ENCODE results near the gene CSMD2.

The CSMD2 gene

GRCh38 chr1:33684396-33685179, 480.4 kb downstream of the CSMD2 start:
- no peak overlapping the region for H3K27ac ChIP-seq
- H3K4me1 ChIP-seq (ENCODE audit: control insufficient read depth in 1 of 2, insufficient read depth in 1 of 2, low read depth in 1 of 2, low read length in 1 of 2): no peaks in the 10 kb centered on the region
- H3K36me3 ChIP-seq: no peaks in the 10 kb centered on the region
- TF ChIP-seq CTCF (IDR thresholded peaks at IDR 0.05): no peak
- H3K27me3 ChIP-seq: peaks cover 37% of the 10 kb centered on the region
- H3K4me3 ChIP-seq (ENCODE audit: low read depth in 1 of 2, low read length in 1 of 2): no peak overlapping the region
- no peaks in the 10 kb centered on the region for H3K9me3 ChIP-seq

- Histone ChIP-seq H3K4me3 (ENCODE audit: low read depth in 1 of 2, low read length in 1 of 2) (no peak overlapping the region), H3K36me3 (no peaks in the 10 kb centered on the region), H3K4me1 (ENCODE audit: control insufficient read depth in 1 of 2, insufficient read depth in 1 of 2, low read depth in 1 of 2, low read length in 1 of 2) (no peaks in the 10 kb centered on the region), H3K27me3 (peaks cover 37% of the 10 kb centered on the region), H3K9me3 (no peaks in the 10 kb centered on the region), H3K27ac (no peak overlapping the region)
- TF ChIP-seq CTCF (IDR thresholded peaks at IDR 0.05): no peak
These were observed 481.1 kb downstream of the CSMD2 start for GRCh38 chr1:33683913-33684312.

GRCh38 chr1:33682371-33682770, 482.7 kb downstream of the CSMD2 start:
- Histone ChIP-seq H3K4me1 (ENCODE audit: control insufficient read depth in 1 of 2, insufficient read depth in 1 of 2, low read depth in 1 of 2, low read length in 1 of 2) (no peaks in the 10 kb centered on the region), H3K36me3 (no peaks in the 10 kb centered on the region), H3K27ac (no peak overlapping the region), H3K9me3 (no peaks in the 10 kb centered on the region), H3K4me3 (ENCODE audit: low read depth in 1 of 2, low read length in 1 of 2) (no peak overlapping the region), H3K27me3 (peaks cover 37% of the 10 kb centered on the region)
- no peak for TF ChIP-seq CTCF (IDR thresholded peaks at IDR 0.05)

GRCh38 chr1:33680281-33680840, 484.7 kb downstream of the CSMD2 start:
- H3K4me1 ChIP-seq (ENCODE audit: control insufficient read depth in 1 of 2, insufficient read depth in 1 of 2, low read depth in 1 of 2, low read length in 1 of 2): no peaks in the 10 kb centered on the region
- H3K27me3 ChIP-seq: peaks cover 21% of the 10 kb centered on the region
- H3K9me3 ChIP-seq: no peaks in the 10 kb centered on the region
- H3K27ac ChIP-seq: no peak overlapping the region
- H3K4me3 ChIP-seq (ENCODE audit: low read depth in 1 of 2, low read length in 1 of 2): no peak overlapping the region
- no peak for TF ChIP-seq CTCF (IDR thresholded peaks at IDR 0.05)
- H3K36me3 ChIP-seq: no peaks in the 10 kb centered on the region

- Histone ChIP-seq H3K36me3 (no peaks in the 10 kb centered on the region), H3K4me1 (ENCODE audit: control insufficient read depth in 1 of 2, insufficient read depth in 1 of 2, low read depth in 1 of 2, low read length in 1 of 2) (no peaks in the 10 kb centered on the region), H3K9me3 (no peaks in the 10 kb centered on the region), H3K27ac (no peak overlapping the region), H3K4me3 (ENCODE audit: low read depth in 1 of 2, low read length in 1 of 2) (no peak overlapping the region), H3K27me3 (no peaks in the 10 kb centered on the region)
- no peak for TF ChIP-seq CTCF (IDR thresholded peaks at IDR 0.05)
These were observed 494.5 kb downstream of the CSMD2 start for GRCh38 chr1:33670567-33670966.

All from neutrophil (primary cell).